H1 (cell line): ENCODE results near the gene ZBTB46. TPM values are rescaled to one million over a fixed set of nuclear protein-coding genes. Genes with fewer than 3 reads are reported as not detected.

ENCODE experiments used
- CTCF ChIA-PET: fragments of 300-600 bp; sonication (Branson Sonifier 250); formaldehyde crosslinking; loops from one replicate; lab custom pipeline; 2021; ENCODE audit not compliant: partially characterized antibody; lab: Charles Lee
- POLR2A ChIA-PET: fragments of 300-600 bp; sonication (Branson Sonifier 250); formaldehyde crosslinking; loops from one replicate; lab custom pipeline; 2021; ENCODE audit warnings: inconsistent platforms; ENCODE audit not compliant: partially characterized antibody; lab: Charles Lee
- DNase-seq, 2 experiments: peaks; one replicate each; pipeline versions ENCODE4 v3.0.0 to v3.0.0-alpha.2; 2010 to 2022; ENCODE audit warnings: low spot score in 2 of 2, low read depth in 1 of 2, mixed read lengths in 1 of 2
- FAIRE-seq: peaks from 2 replicates; lab custom pipeline; 2011; peaks lifted over from hg19 to GRCh38; lab: Jason Lieb, UNC
- H2AFZ ChIP-seq: 2 replicates; pipeline ENCODE4 v1.8.1; 2012; ENCODE audit warnings: low read length, inconsistent platforms
- H2AK5ac ChIP-seq: 2 replicates; pipeline ENCODE4 v1.6.1; 2013; ENCODE audit warnings: low read depth, low read length
- H2BK120ac ChIP-seq: replicated peaks from 2 replicates; pipeline ENCODE3; 2013; ENCODE audit warnings: low read depth, low read length, inconsistent platforms
- H2BK12ac ChIP-seq: 2 replicates; pipeline ENCODE4 v1.6.1; 2013; ENCODE audit warnings: low read depth, low read length
- H2BK15ac ChIP-seq: 2 replicates; pipeline ENCODE4 v1.6.1; 2013; ENCODE audit warnings: low read length
- H2BK20ac ChIP-seq: 2 replicates; pipeline ENCODE4 v1.6.1; 2013; ENCODE audit warnings: low read length
- H2BK5ac ChIP-seq: 2 replicates; pipeline ENCODE4 v1.6.1; 2013; ENCODE audit warnings: low read depth, low read length
- H3K14ac ChIP-seq: 2 replicates; pipeline ENCODE4 v1.6.1; 2013; ENCODE audit warnings: inconsistent platforms; ENCODE audit not compliant: insufficient read length
- H3K18ac ChIP-seq: 2 replicates; pipeline ENCODE4 v1.6.1; 2013; ENCODE audit warnings: low read length; ENCODE audit errors: extremely low read depth
- H3K23ac ChIP-seq: 2 replicates; pipeline ENCODE4 v1.6.1; 2013; ENCODE audit warnings: inconsistent platforms; ENCODE audit not compliant: insufficient read length
- H3K23me2 ChIP-seq: 2 replicates; pipeline ENCODE4 v1.6.1; 2013; ENCODE audit warnings: low read depth, low read length
- H3K27ac ChIP-seq: 2 replicates; pipeline ENCODE4 v1.6.1; 2011; ENCODE audit warnings: low read depth, low read length, inconsistent platforms
- H3K27me3 ChIP-seq, 4 experiments: replicated peaks in 1 of 4; 1 replicate in 1 of 4; 2 replicates in 3 of 4; pipeline versions ENCODE4 v1.6.1 to v1.8.1; 2011 to 2013; ENCODE audit warnings: low read length in 3 of 4, mild to moderate bottlenecking in 3 of 4, inconsistent platforms in 2 of 4, mixed read lengths in 2 of 4, moderate library complexity in 1 of 4; ENCODE audit not compliant: control insufficient read depth in 3 of 4, insufficient read depth in 3 of 4; ENCODE audit errors: extremely low read depth in 1 of 4
- H3K36me3 ChIP-seq, 4 experiments: 2 replicates each; pipeline versions ENCODE4 v1.6.1 to v1.8.1; 2011 to 2013; ENCODE audit warnings: mild to moderate bottlenecking in 4 of 4, low read length in 3 of 4, moderate library complexity in 2 of 4, control low read depth in 1 of 4, inconsistent platforms in 1 of 4; ENCODE audit not compliant: insufficient read depth in 4 of 4, control insufficient read depth in 2 of 4
- H3K4ac ChIP-seq: replicated peaks from 2 replicates; pipeline ENCODE3; 2013; ENCODE audit warnings: low read length, low read depth, mixed read lengths, inconsistent platforms; ENCODE audit not compliant: insufficient read length
- H3K4me1 ChIP-seq, 4 experiments: replicated peaks in 1 of 4; 1 replicate in 1 of 4; 2 replicates in 3 of 4; pipeline versions ENCODE4 v1.6.1 to v1.8.1; 2011 to 2013; ENCODE audit warnings: low read length in 3 of 4, inconsistent platforms in 2 of 4, mixed read lengths in 1 of 4; ENCODE audit not compliant: insufficient read depth in 4 of 4, control insufficient read depth in 3 of 4
- H3K4me2 ChIP-seq, 2 experiments: 2 replicates each; pipeline versions ENCODE4 v1.6.1 to v1.8.1; 2011 to 2013; ENCODE audit warnings: low read depth in 2 of 2, low read length in 2 of 2, control low read depth in 1 of 2, inconsistent platforms in 1 of 2, mild to moderate bottlenecking in 1 of 2; ENCODE audit not compliant: insufficient read depth in 1 of 2
- H3K4me3 ChIP-seq, 4 experiments: fragments of 200-600, 300-600 bp in 1 of 4; sonication (generic), shearing (Covaris generic), sonication (Bioruptor Twin) in 1 of 4; 2 replicates each; pipeline versions ENCODE4 v1.5.1 to v1.8.1; 2011 to 2016; ENCODE audit warnings: low read length in 4 of 4, low read depth in 3 of 4, control low read depth in 2 of 4, inconsistent platforms in 2 of 4, mild to moderate bottlenecking in 2 of 4, mixed read lengths in 1 of 4, moderate library complexity in 1 of 4; ENCODE audit not compliant: insufficient read depth in 2 of 4; ENCODE audit errors: extremely low read depth in 1 of 4
- H3K56ac ChIP-seq: replicated peaks from 2 replicates; pipeline ENCODE3; 2013; ENCODE audit warnings: low read depth, mild to moderate bottlenecking, mixed read lengths, low read length, inconsistent platforms; ENCODE audit not compliant: insufficient read length
- H3K79me1 ChIP-seq: 2 replicates; pipeline ENCODE4 v1.6.1; 2013; ENCODE audit warnings: low read depth, low read length, control low read depth
- H3K79me2 ChIP-seq, 2 experiments: 2 replicates each; pipeline versions ENCODE4 v1.6.1 to v1.8.1; 2012 to 2013; ENCODE audit warnings: low read length in 2 of 2, mild to moderate bottlenecking in 2 of 2, inconsistent platforms in 1 of 2; ENCODE audit not compliant: insufficient read depth in 2 of 2, control insufficient read depth in 1 of 2
- H3K9ac ChIP-seq, 4 experiments: replicated peaks in 1 of 4; 1 replicate in 1 of 4; 2 replicates in 3 of 4; pipeline versions ENCODE4 v1.6.1 to v1.8.1; 2011 to 2013; ENCODE audit warnings: low read depth in 3 of 4, low read length in 3 of 4, control low read depth in 2 of 4, mild to moderate bottlenecking in 2 of 4, moderate library complexity in 2 of 4, inconsistent platforms in 1 of 4; ENCODE audit errors: extremely low read depth in 1 of 4
- H3K9me3 ChIP-seq, 2 experiments: 2 replicates each; pipeline versions ENCODE4 v1.6.1 to v1.8.1; 2012 to 2013; ENCODE audit warnings: mild to moderate bottlenecking in 2 of 2, moderate library complexity in 2 of 2, control low read depth in 1 of 2, inconsistent platforms in 1 of 2, low read depth in 1 of 2, low read length in 1 of 2, mixed read lengths in 1 of 2; ENCODE audit not compliant: insufficient read depth in 2 of 2
- H4K20me1 ChIP-seq, 2 experiments: replicated peaks in 1 of 2; 2 replicates each; pipeline versions ENCODE3 to v1.8.1; 2011 to 2013; ENCODE audit warnings: inconsistent platforms in 2 of 2, low read length in 2 of 2, mild to moderate bottlenecking in 1 of 2; ENCODE audit not compliant: insufficient read depth in 2 of 2, control insufficient read depth in 1 of 2
- H4K5ac ChIP-seq: 2 replicates; pipeline ENCODE4 v1.6.1; 2013; ENCODE audit warnings: low read length, low read depth, mixed read lengths, inconsistent platforms; ENCODE audit not compliant: insufficient read length
- H4K8ac ChIP-seq: 2 replicates; pipeline ENCODE4 v1.8.0; 2013; ENCODE audit warnings: mild to moderate bottlenecking, moderate library complexity, low read length, inconsistent platforms; ENCODE audit not compliant: insufficient read depth; ENCODE audit errors: extremely low read depth
- H4K91ac ChIP-seq: replicated peaks from 2 replicates; pipeline ENCODE3; 2013; ENCODE audit warnings: low read length, mixed read lengths, inconsistent platforms; ENCODE audit not compliant: insufficient read length
- BCL11A ChIP-seq, 2 experiments: IDR thresholded peaks; one replicate each; pipeline ENCODE4 v1.6.1; 2011; ENCODE audit warnings: low read depth in 2 of 2, low read length in 2 of 2, mild to moderate bottlenecking in 2 of 2
- CBX8 ChIP-seq: fragments of 300-800, 300-1000 bp; sonication (generic); IDR thresholded peaks from 2 replicates; pipeline ENCODE4 v1.7.1; 2016; ENCODE audit warnings: low read depth, low read length, borderline replicate concordance
- CHD1 ChIP-seq: IDR thresholded peaks from 2 replicates; pipeline ENCODE4 v1.6.1; 2012; ENCODE audit warnings: low read depth, low read length, improper control_type of control experiment
- CREB1 ChIP-seq: IDR thresholded peaks from 2 replicates; pipeline ENCODE4 v1.6.1; 2012; ENCODE audit warnings: inconsistent platforms
- EGR1 ChIP-seq: IDR thresholded peaks from 2 replicates; pipeline ENCODE4 v1.6.1; 2011; ENCODE audit warnings: low read depth, low read length, borderline replicate concordance
- POU5F1 ChIP-seq: IDR thresholded peaks from 2 replicates; pipeline ENCODE4 v1.6.1; 2011; ENCODE audit warnings: low read depth, mild to moderate bottlenecking, low read length, moderate library complexity
- RNF2 ChIP-seq: fragments of 200-900, 300-1000 bp; sonication (generic); IDR thresholded peaks from 2 replicates; pipeline ENCODE4 v1.7.1; 2016; ENCODE audit warnings: borderline replicate concordance, low read depth, mild to moderate bottlenecking, antibody characterized with exemption, low read length; ENCODE audit not compliant: poor library complexity, severe bottlenecking; ENCODE audit errors: missing control alignments
- TAF1 ChIP-seq: IDR thresholded peaks from 2 replicates; pipeline ENCODE4 v1.6.1; 2011; ENCODE audit warnings: mild to moderate bottlenecking, low read depth, low read length
- TCF12 ChIP-seq: IDR thresholded peaks from 2 replicates; pipeline ENCODE4 v1.6.1; 2011; ENCODE audit warnings: low read depth, mild to moderate bottlenecking, low read length
- TEAD4 ChIP-seq: IDR thresholded peaks from 2 replicates; pipeline ENCODE4 v1.6.1; 2012; ENCODE audit warnings: low read depth, low read length, inconsistent platforms, mixed read lengths
- WGBS, 2 experiments: shearing (Covaris generic) in 1 of 2; methylation state at CpG; one replicate each; pipeline versions ENCODE4 v1.1.6 to v1.1.7; 2013 to 2015; ENCODE audit warnings: low lambda C conversion rate in 2 of 2, mixed read lengths in 2 of 2, inconsistent platforms in 1 of 2, low coverage in 1 of 2, missing lambda C conversion rate in 1 of 2; ENCODE audit not compliant: insufficient replicate concordance in 2 of 2, insufficient coverage in 1 of 2, insufficient read length in 1 of 2; ENCODE audit errors: extremely low coverage in 1 of 2, missing lambda C conversion rate in 1 of 2; 5-methylcytosine and 5-hydroxymethylcytosine counted together
- polyA plus RNA-seq, 7 experiments: library from polyadenylated mRNA; depleted of rRNA in 3 of 7; stranded (reverse) in 5 of 7; unstranded in 2 of 7; fragments of >200 nt in 5 of 7; fragments of 200-250 nt in 2 of 7; gene quantifications; 1 replicate in 5 of 7; 2 replicates in 1 of 7; 4 replicates in 1 of 7; pipeline versions ENCODE4 v1.2.1 to v1.2.3, GENCODE V29; 2011 to 2013; ENCODE audit warnings: missing spikeins in 2 of 7, mixed read lengths in 2 of 7
- total RNA-seq: library from RNA; stranded (reverse); fragmentation: NEBNext Ultra II Directional; extraction: Animal tissue kit (Norgen Biotek cat#: 25700); gene quantifications from 2 replicates; pipeline ENCODE4 v1.2.1, GENCODE V29; 2021
- TF ChIP-seq, protein P1 (sequence below), 3 experiments: IDR thresholded peaks; 1 replicate in 2 of 3; 2 replicates in 1 of 3; pipeline versions ENCODE4 v1.5.1 to v1.6.1; 2011; ENCODE audit warnings: low read length in 3 of 3, mild to moderate bottlenecking in 3 of 3, inconsistent platforms in 2 of 3, low read depth in 1 of 3, moderate library complexity in 1 of 3; ENCODE audit not compliant: insufficient read depth in 1 of 3; ENCODE audit errors: control extremely low read depth in 1 of 3

The ZBTB46 gene
- total and polyA plus RNA-seq, 2 of the 8 experiments (the other 6 are each of a cell fraction or from before 2014, with no cell fraction given), result 6.4 to 22.4 TPM

DNA sequence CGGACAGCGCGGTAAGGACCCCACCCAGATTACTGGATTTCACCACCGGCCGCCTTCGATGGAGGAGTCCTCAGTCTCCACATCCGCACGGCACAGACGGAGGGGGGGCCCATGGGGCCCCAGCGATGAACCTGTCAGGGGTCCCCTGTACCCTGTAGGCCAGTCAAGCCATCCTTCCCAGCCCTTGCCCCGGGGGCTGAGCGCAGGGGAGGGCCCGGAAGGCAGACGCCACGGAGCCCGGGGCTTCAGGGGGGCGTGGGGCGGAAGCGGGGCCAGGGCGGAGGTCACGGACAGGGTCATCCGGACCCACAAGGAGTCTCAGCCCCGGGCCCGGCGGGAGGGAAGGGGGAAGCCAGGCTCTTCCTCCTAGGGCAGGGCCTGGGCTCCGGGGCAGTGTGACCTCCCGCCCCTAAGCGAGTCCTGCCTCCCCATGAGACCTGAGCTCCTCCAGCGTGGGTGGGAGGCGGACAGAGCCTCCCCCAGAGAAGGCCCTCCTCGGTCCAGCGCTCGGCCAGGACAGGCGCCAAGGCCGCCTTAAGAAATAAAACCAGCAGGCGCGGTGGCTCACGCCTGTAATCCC lies 22.8 kb downstream of the ZBTB46 start:
- FAIRE-seq, result no peak
- H2BK20ac ChIP-seq, result no peak overlapping the region
- H3K36me3 ChIP-seq, result no peaks in the 10 kb centered on the region
- H3K4me3 ChIP-seq, result no peak overlapping the region
- no peak overlapping the region for H2BK5ac ChIP-seq
- no peak overlapping the region for H3K4ac ChIP-seq
- ChIA-PET CTCF (interaction anchor here (0.6 to 3.7 kb wide), 11 partner anchors 13 to 43 kb away, joined by 3 to 20 read pairs (median 5); no protein-coding TSS in a partner anchor), POLR2A (interaction anchor here (0.7 to 1.1 kb wide), 2 partner anchors 11 to 78 kb away, joined by 3 to 4 read pairs; no protein-coding TSS in a partner anchor)
- no peak overlapping the region for H2BK120ac ChIP-seq
- no peak overlapping the region for H3K27ac ChIP-seq
- H4K8ac ChIP-seq, result no peak overlapping the region
- H3K23ac ChIP-seq, result no peak overlapping the region
- H3K9ac ChIP-seq, result no peak overlapping the region
- peaks cover 0 to 9% of the 10 kb centered on the region in 2 experiments; a peak in 2 of 4 replicates for H3K79me2 ChIP-seq
- H4K5ac ChIP-seq, result no peak overlapping the region
- 0 out of 2 replicates have a peak, but pooled peaks cover 3% of the 10 kb centered on the region for H3K23me2 ChIP-seq
- H3K14ac ChIP-seq, result no peak overlapping the region
- no peaks in the 10 kb centered on the region for H3K9me3 ChIP-seq
- H3K18ac ChIP-seq, result no peak overlapping the region
- no peak overlapping the region for H2BK15ac ChIP-seq
- 94% methylated on average over 27 of the region's 38 CpGs; no CpG with 5 or more reads in 1 of the 2 experiments for WGBS, 2 experiments
- H3K27me3 ChIP-seq, result no peaks in the 10 kb centered on the region
- H3K56ac ChIP-seq, result no peak overlapping the region
- no peak for DNase-seq
- peaks cover 0 to 4% (median 1%) of the 10 kb centered on the region in 4 experiments; a peak in 4 of 7 replicates for H3K4me1 ChIP-seq
- no peak for TF ChIP-seq CBX8
- TF ChIP-seq CHD1, result no peak
- TF ChIP-seq EGR1, result no peak
- no peak for TF ChIP-seq TAF1
- no peak for TF ChIP-seq RNF2
- TF ChIP-seq BCL11A (IDR thresholded peaks at IDR 0.05; ENCODE audit: low read depth in 2 of 2, low read length in 2 of 2), result no peak
- TF ChIP-seq CREB1, result no peak
- TF ChIP-seq, protein P1, sequence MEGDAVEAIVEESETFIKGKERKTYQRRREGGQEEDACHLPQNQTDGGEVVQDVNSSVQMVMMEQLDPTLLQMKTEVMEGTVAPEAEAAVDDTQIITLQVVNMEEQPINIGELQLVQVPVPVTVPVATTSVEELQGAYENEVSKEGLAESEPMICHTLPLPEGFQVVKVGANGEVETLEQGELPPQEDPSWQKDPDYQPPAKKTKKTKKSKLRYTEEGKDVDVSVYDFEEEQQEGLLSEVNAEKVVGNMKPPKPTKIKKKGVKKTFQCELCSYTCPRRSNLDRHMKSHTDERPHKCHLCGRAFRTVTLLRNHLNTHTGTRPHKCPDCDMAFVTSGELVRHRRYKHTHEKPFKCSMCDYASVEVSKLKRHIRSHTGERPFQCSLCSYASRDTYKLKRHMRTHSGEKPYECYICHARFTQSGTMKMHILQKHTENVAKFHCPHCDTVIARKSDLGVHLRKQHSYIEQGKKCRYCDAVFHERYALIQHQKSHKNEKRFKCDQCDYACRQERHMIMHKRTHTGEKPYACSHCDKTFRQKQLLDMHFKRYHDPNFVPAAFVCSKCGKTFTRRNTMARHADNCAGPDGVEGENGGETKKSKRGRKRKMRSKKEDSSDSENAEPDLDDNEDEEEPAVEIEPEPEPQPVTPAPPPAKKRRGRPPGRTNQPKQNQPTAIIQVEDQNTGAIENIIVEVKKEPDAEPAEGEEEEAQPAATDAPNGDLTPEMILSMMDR (IDR thresholded peaks at IDR 0.05; ENCODE audit: control extremely low read depth in 1 of 3, insufficient read depth in 1 of 3, low read depth in 1 of 3, low read length in 3 of 3), result no peak
- no peak for TF ChIP-seq TCF12
- TF ChIP-seq POU5F1, result no peak
- TF ChIP-seq TEAD4, result no peak
- H3K4me2 ChIP-seq, result no peak overlapping the region
- H2AFZ ChIP-seq, result no peak overlapping the region
- no peak overlapping the region for H4K91ac ChIP-seq
- H4K20me1 ChIP-seq, result peaks cover 0 to 7% of the 10 kb centered on the region in 2 experiments
- no peak overlapping the region for H2AK5ac ChIP-seq
- H2BK12ac ChIP-seq, result no peak overlapping the region
- H3K79me1 ChIP-seq, result peaks cover 17% of the 10 kb centered on the region
